IMR-90 (cell line): Measurements from ENCODE around the gene MTF1. TPM values are rescaled to one million over a fixed set of nuclear protein-coding genes. Genes with fewer than 3 reads are reported as not detected.

Experiments used
- ATAC-seq: fragments of 200-7000 bp; cut with Tn5 transposase; 2 replicates; pipeline ENCODE4 v1.9.1; 2020; ENCODE audit warnings: low read depth, mild to moderate bottlenecking, moderate library complexity
- BruUV-seq: library from RNA; stranded (reverse); fragments of 400-500 nt; replicated peaks from 2 replicates; lab custom pipeline; 2021; lab: Mats Ljungman, UMichigan
- CTCF ChIA-PET: fragments of 300-600 bp; formaldehyde crosslinking; extraction: SDS; loops from one replicate; lab custom pipeline; 2021; ENCODE audit warnings: antibody characterized with exemption; lab: Yijun Ruan, JAX
- POLR2A ChIA-PET: fragments of 300-600 bp; sonication (Branson Sonifier 250); formaldehyde crosslinking; loops from one replicate; lab custom pipeline; 2022; ENCODE audit warnings: antibody characterized with exemption; ENCODE audit not compliant: unreplicated experiment; lab: Charles Lee
- DNase-seq: peaks from one replicate; pipeline ENCODE4 v3.0.0; 2013
- H2AFZ ChIP-seq: replicated peaks from 2 replicates; pipeline ENCODE3; 2013; ENCODE audit warnings: low read length, mild to moderate bottlenecking; ENCODE audit not compliant: poor library complexity
- H2AK5ac ChIP-seq: 2 replicates; pipeline ENCODE4 v1.6.1; 2013; ENCODE audit warnings: low read depth, low read length, inconsistent platforms
- H2AK9ac ChIP-seq: replicated peaks from 2 replicates; pipeline ENCODE3; 2013; ENCODE audit warnings: mild to moderate bottlenecking, low read depth, low read length, moderate library complexity; ENCODE audit not compliant: poor library complexity
- H2BK120ac ChIP-seq: 2 replicates; pipeline ENCODE4 v1.6.1; 2013; ENCODE audit warnings: low read depth, low read length, inconsistent platforms
- H2BK15ac ChIP-seq: 3 replicates; pipeline ENCODE4 v1.6.1; 2013; ENCODE audit warnings: low read depth, low read length, inconsistent platforms
- H2BK20ac ChIP-seq: 2 replicates; pipeline ENCODE4 v1.6.1; 2013; ENCODE audit warnings: low read depth, mild to moderate bottlenecking, inconsistent platforms, low read length, moderate library complexity
- H2BK5ac ChIP-seq: 2 replicates; pipeline ENCODE4 v1.6.1; 2013; ENCODE audit warnings: mild to moderate bottlenecking, low read depth, low read length, inconsistent platforms; ENCODE audit not compliant: poor library complexity, severe bottlenecking
- H3K14ac ChIP-seq: replicated peaks from 2 replicates; pipeline ENCODE4 v1.6.1; 2013; ENCODE audit warnings: low read depth, low read length, inconsistent platforms
- H3K18ac ChIP-seq: 2 replicates; pipeline ENCODE4 v1.6.1; 2013; ENCODE audit warnings: low read depth, low read length, control low read depth
- H3K23ac ChIP-seq: 2 replicates; pipeline ENCODE4 v1.6.1; 2013; ENCODE audit warnings: low read depth, low read length, inconsistent platforms
- H3K27ac ChIP-seq: 2 replicates; pipeline ENCODE4 v1.5.1; 2013; ENCODE audit warnings: mild to moderate bottlenecking, control low read depth, low read length; ENCODE audit not compliant: insufficient read depth
- H3K27me3 ChIP-seq: 2 replicates; pipeline ENCODE4 v1.6.1; 2013; ENCODE audit warnings: low read length; ENCODE audit not compliant: control insufficient read depth, insufficient read depth
- H3K36me3 ChIP-seq: 2 replicates; pipeline ENCODE4 v1.6.1; 2013; ENCODE audit warnings: low read length, mixed read lengths; ENCODE audit not compliant: control insufficient read depth, insufficient read depth
- H3K4ac ChIP-seq: 2 replicates; pipeline ENCODE4 v1.6.1; 2013; ENCODE audit warnings: low read depth, low read length, inconsistent platforms
- H3K4me1 ChIP-seq: 2 replicates; pipeline ENCODE4 v1.6.1; 2013; ENCODE audit warnings: low read length, mixed read lengths; ENCODE audit not compliant: control insufficient read depth, insufficient read depth
- H3K4me2 ChIP-seq: 2 replicates; pipeline ENCODE4 v1.6.1; 2013; ENCODE audit warnings: low read depth, mild to moderate bottlenecking, control low read depth, low read length, moderate library complexity
- H3K4me3 ChIP-seq: 2 replicates; pipeline ENCODE4 v1.5.1; 2013; ENCODE audit warnings: low read depth, mild to moderate bottlenecking, control low read depth, low read length, moderate library complexity; ENCODE audit not compliant: insufficient read depth
- H3K56ac ChIP-seq: 2 replicates; pipeline ENCODE4 v1.6.1; 2013; ENCODE audit warnings: low read length, inconsistent platforms; ENCODE audit not compliant: insufficient read depth; ENCODE audit errors: extremely low read depth
- H3K79me1 ChIP-seq, 2 experiments: 2 replicates each; pipeline ENCODE4 v1.6.1; 2013; ENCODE audit warnings: low read length in 2 of 2, inconsistent platforms in 1 of 2, low read depth in 1 of 2
- H3K9ac ChIP-seq: 2 replicates; pipeline ENCODE4 v1.6.1; 2013; ENCODE audit warnings: low read depth, low read length, control low read depth
- H3K9me1 ChIP-seq: 2 replicates; pipeline ENCODE4 v1.6.1; 2013; ENCODE audit warnings: low read length, inconsistent platforms; ENCODE audit not compliant: insufficient read depth
- H3K9me3 ChIP-seq: 2 replicates; pipeline ENCODE4 v1.6.1; 2013; ENCODE audit warnings: low read length; ENCODE audit not compliant: control insufficient read depth, insufficient read depth
- H4K20me1 ChIP-seq: 2 replicates; pipeline ENCODE4 v1.6.1; 2013; ENCODE audit warnings: low read length, inconsistent platforms; ENCODE audit not compliant: insufficient read depth
- H4K5ac ChIP-seq: 2 replicates; pipeline ENCODE4 v1.6.1; 2013; ENCODE audit warnings: mild to moderate bottlenecking, low read depth, low read length, control low read depth
- H4K8ac ChIP-seq, 2 experiments: 2 replicates each; pipeline ENCODE4 v1.6.1; 2013; ENCODE audit warnings: low read depth in 2 of 2, low read length in 2 of 2, control low read depth in 1 of 2, inconsistent platforms in 1 of 2
- H4K91ac ChIP-seq: 2 replicates; pipeline ENCODE4 v1.6.1; 2013; ENCODE audit warnings: low read depth, low read length, inconsistent platforms; ENCODE audit not compliant: insufficient read depth
- BHLHE40 ChIP-seq: fragments of 150-350 bp; IDR thresholded peaks from 2 replicates; pipeline ENCODE4 v1.6.1; 2016; ENCODE audit warnings: mild to moderate bottlenecking, low read depth, low read length
- CEBPB ChIP-seq: IDR thresholded peaks from 2 replicates; pipeline ENCODE4 v1.6.1; 2012; ENCODE audit warnings: low read depth, low read length, improper control_type of control experiment
- CHD1 ChIP-seq: IDR thresholded peaks from 2 replicates; pipeline ENCODE4 v1.6.1; 2012; ENCODE audit warnings: low read depth, low read length, improper control_type of control experiment
- ELK1 ChIP-seq: fragments of 150-350 bp; IDR thresholded peaks from 2 replicates; pipeline ENCODE4 v1.6.1; 2016; ENCODE audit warnings: low read depth, mild to moderate bottlenecking, low read length, moderate library complexity, borderline replicate concordance
- FOS ChIP-seq: fragments of 150-350 bp; IDR thresholded peaks from 2 replicates; pipeline ENCODE4 v1.6.1; 2016; ENCODE audit warnings: low read depth, low read length
- MAFK ChIP-seq: IDR thresholded peaks from 2 replicates; pipeline ENCODE4 v1.6.1; 2012; ENCODE audit warnings: low read depth, low read length, improper control_type of control experiment
- MAZ ChIP-seq: IDR thresholded peaks from 2 replicates; pipeline ENCODE4 v1.6.1; 2012; ENCODE audit warnings: low read depth, mild to moderate bottlenecking, low read length, improper control_type of control experiment, moderate library complexity, borderline replicate concordance
- MXI1 ChIP-seq: IDR thresholded peaks from 2 replicates; pipeline ENCODE4 v1.6.1; 2012; ENCODE audit warnings: low read depth, mild to moderate bottlenecking, low read length, moderate library complexity, borderline replicate concordance
- NFE2L2 ChIP-seq: fragments of 150-350 bp; IDR thresholded peaks from 2 replicates; pipeline ENCODE4 v1.6.1; 2016; ENCODE audit warnings: low read depth, mild to moderate bottlenecking, low read length
- POLR2A ChIP-seq: IDR thresholded peaks from 2 replicates; pipeline ENCODE4 v1.6.1; 2012; ENCODE audit warnings: mild to moderate bottlenecking, low read depth, low read length
- RAD21 ChIP-seq: IDR thresholded peaks from 2 replicates; pipeline ENCODE4 v1.6.1; 2012; ENCODE audit warnings: low read length, improper control_type of control experiment
- RCOR1 ChIP-seq: IDR thresholded peaks from 2 replicates; pipeline ENCODE4 v1.6.1; 2012; ENCODE audit warnings: mild to moderate bottlenecking, low read length, improper control_type of control experiment; ENCODE audit not compliant: insufficient replicate concordance
- RFX5 ChIP-seq: IDR thresholded peaks from 2 replicates; pipeline ENCODE4 v1.8.0; 2012; ENCODE audit warnings: low read depth, mild to moderate bottlenecking, low read length, moderate library complexity
- SMC3 ChIP-seq: fragments of 150-350 bp; IDR thresholded peaks from 2 replicates; pipeline ENCODE4 v1.6.1; 2016; ENCODE audit warnings: low read depth, mild to moderate bottlenecking, antibody characterized with exemption, low read length, moderate library complexity
- USF2 ChIP-seq: fragments of 150-350 bp; IDR thresholded peaks from 2 replicates; pipeline ENCODE4 v1.6.1; 2017; ENCODE audit warnings: mild to moderate bottlenecking, antibody characterized with exemption, low read length, low read depth
- WGBS, 2 experiments: methylation state at CpG; one replicate each; pipeline versions ENCODE4 v1.1.5 to v1.1.7; 2013; ENCODE audit warnings: missing lambda C conversion rate in 2 of 2; ENCODE audit not compliant: insufficient read length in 1 of 2; ENCODE audit errors: extremely low coverage in 2 of 2; 5-methylcytosine and 5-hydroxymethylcytosine counted together
- dilution Hi-C: fragments of 300-500 bp; cut with HindIII; formaldehyde crosslinking; loops from one replicate; pipeline ENCODE4 v1.14.3; 2018; ENCODE audit warnings: low sequenced_read_pairs; ENCODE audit not compliant: unreplicated experiment
- in situ Hi-C: fragments of 300-500 bp; cut with MboI; formaldehyde crosslinking; loops from 3 replicates; pipeline ENCODE4 v1.14.3; 2019; ENCODE audit warnings: low sequenced_read_pairs, inconsistent platforms, mixed read lengths
- intact Hi-C: fragments of 100-400 bp; cut with micrococcal nuclease; formaldehyde crosslinking; loops from 2 replicates; pipeline ENCODE4 v1.10.0; 2022
- polyA plus RNA-seq, 3 experiments: library from polyadenylated mRNA; depleted of rRNA; stranded (reverse); fragments of >200 nt; gene quantifications; 2 replicates each; pipeline ENCODE4 v1.2.3, GENCODE V29; 2012; ENCODE audit warnings: low replicate concordance in 1 of 3
- total RNA-seq: library from RNA; depleted of rRNA; stranded (reverse); fragments of >200 nt; gene quantifications from 2 replicates; pipeline ENCODE4 v1.2.3, GENCODE V29; 2012
- TF ChIP-seq, protein P1 (sequence below): conservative IDR thresholded peaks from 2 replicates; pipeline ENCODE4 v1.5.1; 2012; ENCODE audit warnings: mild to moderate bottlenecking, low read depth, low read length, improper control_type of control experiment

MTF1 gene
- total and polyA plus RNA-seq, 2 of the 4 experiments (the other 2 are of a cell fraction), result 2.3 to 4.7 TPM

DNA sequence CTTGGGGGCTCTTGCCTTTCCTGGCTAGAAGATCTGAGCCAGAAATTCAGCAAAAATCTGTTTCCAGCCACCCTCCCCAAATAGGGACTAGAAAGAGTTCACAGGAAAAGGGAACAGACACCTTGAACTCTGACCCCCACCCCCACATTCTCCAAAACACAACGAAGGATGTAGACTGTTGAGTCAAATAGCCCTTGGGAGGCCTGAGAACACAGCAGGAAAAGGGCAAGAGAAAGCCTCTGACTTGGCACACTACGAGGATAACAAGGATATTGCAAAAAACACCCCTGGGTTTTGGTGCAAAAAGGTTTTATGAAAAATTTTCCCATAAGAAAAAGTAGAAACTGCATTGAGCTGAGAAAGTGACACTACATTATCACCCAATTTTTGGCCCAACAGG is 49.5 kb downstream of the MTF1 start:
- ChIA-PET CTCF (no interaction called here), POLR2A (no interaction called here)
- Histone ChIP-seq H3K4me2 (no peak overlapping the region), H3K14ac (no peak overlapping the region), H4K20me1 (peaks cover 19% of the 10 kb centered on the region), H3K9ac (no peak overlapping the region), H2AFZ (no peak overlapping the region), H3K23ac (no peak overlapping the region), H3K27ac (no peak overlapping the region), H2BK15ac (no peak overlapping the region), H2AK9ac (no peak overlapping the region), H2BK120ac (no peak overlapping the region), H3K4me1 (peaks cover 7% of the 10 kb centered on the region; the same call in 1 of the 2 replicates), H4K8ac (no peak overlapping the region), H3K4me3 (no peak overlapping the region), H3K56ac (no peak overlapping the region), H4K5ac (no peak overlapping the region), H3K27me3 (no peaks in the 10 kb centered on the region), H3K9me3 (no peaks in the 10 kb centered on the region), H3K18ac (no peak overlapping the region), H3K4ac (no peak overlapping the region), H2BK20ac (no peak overlapping the region), H3K79me1 (peaks cover 42 to 61% of the 10 kb centered on the region in 2 experiments), H4K91ac (no peak overlapping the region), H2BK5ac (no peak overlapping the region), H3K9me1 (peaks cover 7% of the 10 kb centered on the region; the same call in 1 of the 2 replicates), H2AK5ac (no peak overlapping the region), H3K36me3 (peaks cover 18% of the 10 kb centered on the region)
- dilution Hi-C loops, result no loop called here
- TF ChIP-seq, protein P1, sequence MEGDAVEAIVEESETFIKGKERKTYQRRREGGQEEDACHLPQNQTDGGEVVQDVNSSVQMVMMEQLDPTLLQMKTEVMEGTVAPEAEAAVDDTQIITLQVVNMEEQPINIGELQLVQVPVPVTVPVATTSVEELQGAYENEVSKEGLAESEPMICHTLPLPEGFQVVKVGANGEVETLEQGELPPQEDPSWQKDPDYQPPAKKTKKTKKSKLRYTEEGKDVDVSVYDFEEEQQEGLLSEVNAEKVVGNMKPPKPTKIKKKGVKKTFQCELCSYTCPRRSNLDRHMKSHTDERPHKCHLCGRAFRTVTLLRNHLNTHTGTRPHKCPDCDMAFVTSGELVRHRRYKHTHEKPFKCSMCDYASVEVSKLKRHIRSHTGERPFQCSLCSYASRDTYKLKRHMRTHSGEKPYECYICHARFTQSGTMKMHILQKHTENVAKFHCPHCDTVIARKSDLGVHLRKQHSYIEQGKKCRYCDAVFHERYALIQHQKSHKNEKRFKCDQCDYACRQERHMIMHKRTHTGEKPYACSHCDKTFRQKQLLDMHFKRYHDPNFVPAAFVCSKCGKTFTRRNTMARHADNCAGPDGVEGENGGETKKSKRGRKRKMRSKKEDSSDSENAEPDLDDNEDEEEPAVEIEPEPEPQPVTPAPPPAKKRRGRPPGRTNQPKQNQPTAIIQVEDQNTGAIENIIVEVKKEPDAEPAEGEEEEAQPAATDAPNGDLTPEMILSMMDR, result no peak
- no peak for TF ChIP-seq POLR2A
- no peak for TF ChIP-seq MXI1
- TF ChIP-seq CEBPB, result no peak
- TF ChIP-seq FOS, result no peak
- TF ChIP-seq RCOR1, result no peak
- TF ChIP-seq NFE2L2, result no peak
- no peak for TF ChIP-seq MAFK
- no peak for TF ChIP-seq SMC3
- no peak for TF ChIP-seq RFX5
- TF ChIP-seq MAZ, result no peak
- no peak for TF ChIP-seq RAD21
- TF ChIP-seq CHD1, result no peak
- TF ChIP-seq USF2, result no peak
- TF ChIP-seq ELK1, result no peak
- TF ChIP-seq BHLHE40, result no peak
- DNase-seq, result no peak
- no peak for ATAC-seq
- no TSS peak for BruUV-seq
- WGBS, 2 experiments, result no CpG with 5 or more reads among the region's 2 CpGs
- intact Hi-C loops, result loop anchor here (2.0 to 10.0 kb wide), 2 partner anchors 117 to 205 kb away; partner anchors contain the start of gene CDCA8
- in situ Hi-C loops, result no loop called here
